Tibial nerve (tissue), 3 donors: ENCODE measurements around the gene GLIPR1.

Experiments
- POLR2A ChIP-seq, 2 donors: fragments of 450-650 bp; IDR thresholded peaks; one replicate each; pipeline ENCODE4 v1.6.1; 2017; ENCODE audit warnings: antibody characterized with exemption in 2 of 2, mild to moderate bottlenecking in 2 of 2, moderate library complexity in 2 of 2
- TF ChIP-seq, protein P1 (sequence below), 5 experiments: fragments of 200-600 bp in 3 of 5; fragments of 450-650 bp in 2 of 5; sonication (generic) in 3 of 5; IDR thresholded peaks; one replicate each; pipeline ENCODE4 v1.5.1; 2016 to 2019; ENCODE audit warnings: antibody characterized with exemption in 5 of 5, mild to moderate bottlenecking in 3 of 5, moderate library complexity in 2 of 5

- TF ChIP-seq, protein P1, sequence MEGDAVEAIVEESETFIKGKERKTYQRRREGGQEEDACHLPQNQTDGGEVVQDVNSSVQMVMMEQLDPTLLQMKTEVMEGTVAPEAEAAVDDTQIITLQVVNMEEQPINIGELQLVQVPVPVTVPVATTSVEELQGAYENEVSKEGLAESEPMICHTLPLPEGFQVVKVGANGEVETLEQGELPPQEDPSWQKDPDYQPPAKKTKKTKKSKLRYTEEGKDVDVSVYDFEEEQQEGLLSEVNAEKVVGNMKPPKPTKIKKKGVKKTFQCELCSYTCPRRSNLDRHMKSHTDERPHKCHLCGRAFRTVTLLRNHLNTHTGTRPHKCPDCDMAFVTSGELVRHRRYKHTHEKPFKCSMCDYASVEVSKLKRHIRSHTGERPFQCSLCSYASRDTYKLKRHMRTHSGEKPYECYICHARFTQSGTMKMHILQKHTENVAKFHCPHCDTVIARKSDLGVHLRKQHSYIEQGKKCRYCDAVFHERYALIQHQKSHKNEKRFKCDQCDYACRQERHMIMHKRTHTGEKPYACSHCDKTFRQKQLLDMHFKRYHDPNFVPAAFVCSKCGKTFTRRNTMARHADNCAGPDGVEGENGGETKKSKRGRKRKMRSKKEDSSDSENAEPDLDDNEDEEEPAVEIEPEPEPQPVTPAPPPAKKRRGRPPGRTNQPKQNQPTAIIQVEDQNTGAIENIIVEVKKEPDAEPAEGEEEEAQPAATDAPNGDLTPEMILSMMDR (IDR thresholded peaks at IDR 0.05), result no peak
- TF ChIP-seq POLR2A (IDR thresholded peaks at IDR 0.05), result no peak
Observed at GRCh38 chr12:75446857-75447256, 33.7 kb upstream of the GLIPR1 start.
